Stimulated activated CD4-positive, alpha-beta T cell treated with anti-CD3 and anti-CD28 coated beads, TNF-alpha, amount 100 ng/mL, for 1 hour (primary cell): Measurements from ENCODE around the gene SMIM22.
"Not testable (repeated sequence)": the region's sequence is repeated elsewhere in the genome, so short reads cannot be mapped to it uniquely, and the experiment has no call there.

Experiments
- DNase-seq, 3 donors: peaks; one replicate each; pipeline ENCODE4 v3.0.0-alpha.2; 2020; ENCODE audit warnings: low read depth in 3 of 3, low spot score in 1 of 3

The SMIM22 gene

GRCh38 chr16:4768549-4769305 is 26.4 kb upstream of the SMIM22 start:
- peak; percentile 41 to 82 (median 57) for DNase-seq

- no peak for DNase-seq
These were observed 25.9 kb upstream of the SMIM22 start for GRCh38 chr16:4769306-4769638.

GRCh38 chr16:4771646-4772045 is 23.5 kb upstream of the SMIM22 start:
- no peak for DNase-seq

DNA sequence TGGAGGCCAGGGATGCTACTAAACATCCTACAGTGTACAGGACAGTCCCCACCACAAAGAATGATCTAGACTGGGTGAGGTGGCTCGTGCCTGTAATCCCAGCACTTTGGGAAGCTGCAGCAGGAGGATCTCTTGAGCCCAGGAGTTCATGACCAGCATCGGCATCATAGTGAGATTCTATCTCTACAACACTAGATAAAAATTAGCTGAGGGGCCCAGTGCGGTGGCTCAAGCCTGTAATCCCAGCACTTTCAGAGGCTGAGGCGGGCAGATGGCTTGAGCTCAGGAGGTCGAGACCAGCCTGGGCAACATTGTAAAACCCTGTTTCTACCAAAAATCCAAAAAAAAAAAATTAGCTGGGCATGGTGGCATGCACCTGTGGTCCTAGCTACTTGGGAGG is 22.8 kb upstream of the SMIM22 start:
- DNase-seq: no peak

DNA sequence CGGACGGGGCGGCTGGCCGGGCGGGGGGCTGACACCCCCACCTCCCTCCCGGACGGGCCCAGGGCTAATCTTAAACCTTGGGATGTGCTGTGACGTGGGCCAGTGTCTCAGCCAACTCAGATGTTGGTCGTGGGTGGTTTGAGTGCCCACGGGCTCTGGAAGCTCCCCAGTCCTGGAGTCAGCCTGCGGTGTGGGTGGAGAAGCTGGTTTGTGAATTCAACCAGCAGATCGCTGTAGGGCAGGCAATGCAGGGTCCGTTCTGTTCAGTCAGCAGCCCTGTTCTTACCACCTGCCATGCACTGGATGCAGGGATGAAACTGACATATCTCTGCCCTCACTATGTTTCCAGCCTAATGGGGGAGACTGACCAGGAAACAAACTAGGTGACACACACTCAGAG is 20.2 kb upstream of the SMIM22 start:
- no peak for DNase-seq

DNA sequence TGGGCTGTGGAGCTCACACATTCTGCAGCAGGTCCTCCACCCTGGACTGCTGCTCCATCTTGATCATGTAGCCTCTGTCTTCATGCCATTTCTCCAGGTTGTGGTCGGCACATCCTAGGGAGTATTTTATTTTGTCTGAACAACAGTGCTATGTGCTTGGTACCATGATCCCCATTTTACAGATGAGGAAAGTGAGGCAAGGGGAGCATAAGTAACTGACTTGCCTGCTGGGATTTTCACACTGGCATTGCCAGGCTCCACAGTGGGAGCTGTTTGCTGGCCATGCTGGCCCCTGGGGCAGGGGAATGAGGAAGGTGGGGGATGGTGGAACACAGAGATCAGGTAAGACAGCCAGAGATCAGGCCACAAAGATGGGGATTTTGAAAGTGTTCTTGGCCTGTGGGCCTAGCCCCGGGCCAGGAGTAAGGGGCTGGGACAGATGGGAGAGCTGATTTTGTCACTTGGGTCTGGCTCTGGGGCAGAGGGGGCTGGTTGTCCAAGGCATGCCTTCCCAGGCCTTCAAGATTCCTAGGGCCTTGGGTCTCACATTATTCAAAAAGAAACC is 18.9 kb upstream of the SMIM22 start:
- no peak for DNase-seq

DNA sequence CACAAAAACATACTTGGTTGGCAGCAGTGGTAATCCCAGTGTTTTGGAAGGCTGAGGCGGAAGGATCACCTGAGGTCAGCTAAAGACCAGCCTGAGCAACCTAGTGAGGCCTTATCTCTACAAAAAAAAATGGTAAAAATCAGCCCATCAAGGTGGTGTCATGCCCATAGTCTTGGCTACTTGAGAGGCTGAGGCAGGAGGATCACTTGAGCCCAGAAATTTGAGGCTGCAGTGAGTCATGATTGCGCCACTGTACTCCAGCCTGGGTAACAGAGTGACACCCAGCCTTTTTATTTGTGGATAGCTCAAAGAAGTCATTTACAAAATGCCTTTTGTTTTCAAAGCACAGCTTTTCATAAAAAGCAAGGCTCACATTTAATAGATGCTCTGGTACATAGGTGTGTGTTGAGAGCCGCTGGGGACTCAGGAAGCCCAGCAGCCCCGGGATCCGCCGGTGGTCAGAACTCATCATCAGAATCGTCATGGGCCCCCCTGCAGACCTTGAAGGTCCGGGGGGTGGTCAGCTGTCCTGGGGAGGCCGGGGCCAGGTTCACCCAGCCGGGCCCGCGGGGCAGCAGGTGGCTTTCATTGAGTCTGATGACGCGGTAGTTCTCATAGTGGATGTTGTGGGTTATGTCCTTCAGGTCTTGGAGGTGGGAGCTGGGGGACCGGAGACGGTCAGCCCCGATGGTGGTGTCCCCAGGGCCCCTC is 17.7 kb upstream of the SMIM22 start:
- DNase-seq: no peak

DNA sequence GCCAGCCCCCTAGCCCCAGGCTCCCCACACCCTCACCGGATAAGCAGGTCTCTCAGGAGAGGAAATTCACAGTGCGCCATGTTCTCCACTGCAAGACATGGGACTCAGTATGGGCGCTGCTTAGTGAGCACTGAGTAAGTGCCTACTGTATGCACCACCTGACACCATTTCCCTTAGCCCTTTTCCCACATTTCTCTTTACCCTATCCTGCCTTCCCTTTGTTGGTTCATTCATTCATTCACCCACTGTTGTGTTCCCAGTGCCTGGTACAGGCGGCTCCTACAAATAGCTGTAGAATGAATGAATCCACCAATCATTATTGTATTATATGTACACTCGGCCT is 17.1 kb upstream of the SMIM22 start:
- no peak for DNase-seq

- DNase-seq: no peak
These were observed 14.9 kb upstream of the SMIM22 start for GRCh38 chr16:4780235-4780634.

- no peak for DNase-seq
These were observed 11.8 kb upstream of the SMIM22 start for GRCh38 chr16:4783251-4783950.

DNA sequence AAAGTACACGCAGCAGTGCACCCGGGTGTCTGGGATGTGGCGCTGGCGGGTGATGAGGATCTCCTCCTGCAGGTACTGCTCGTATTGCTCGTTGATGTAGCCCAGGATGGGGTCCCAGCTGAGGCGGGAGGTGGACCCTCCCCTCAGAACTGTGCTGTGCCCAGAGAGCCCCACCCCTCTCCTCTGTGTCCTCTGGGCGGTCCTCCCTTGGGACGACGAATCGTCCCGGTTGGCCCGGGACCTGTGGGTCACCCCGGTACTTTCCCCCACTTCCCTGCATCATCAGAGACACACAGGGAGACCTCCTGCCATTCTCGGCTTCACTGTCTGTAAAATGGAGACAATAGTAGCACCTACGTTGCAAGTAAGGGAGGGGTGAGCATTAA is 11.2 kb upstream of the SMIM22 start:
- DNase-seq: no peak

GRCh38 chr16:4784444-4784987 is 10.7 kb upstream of the SMIM22 start:
- DNase-seq: not testable (repeated sequence)

DNA sequence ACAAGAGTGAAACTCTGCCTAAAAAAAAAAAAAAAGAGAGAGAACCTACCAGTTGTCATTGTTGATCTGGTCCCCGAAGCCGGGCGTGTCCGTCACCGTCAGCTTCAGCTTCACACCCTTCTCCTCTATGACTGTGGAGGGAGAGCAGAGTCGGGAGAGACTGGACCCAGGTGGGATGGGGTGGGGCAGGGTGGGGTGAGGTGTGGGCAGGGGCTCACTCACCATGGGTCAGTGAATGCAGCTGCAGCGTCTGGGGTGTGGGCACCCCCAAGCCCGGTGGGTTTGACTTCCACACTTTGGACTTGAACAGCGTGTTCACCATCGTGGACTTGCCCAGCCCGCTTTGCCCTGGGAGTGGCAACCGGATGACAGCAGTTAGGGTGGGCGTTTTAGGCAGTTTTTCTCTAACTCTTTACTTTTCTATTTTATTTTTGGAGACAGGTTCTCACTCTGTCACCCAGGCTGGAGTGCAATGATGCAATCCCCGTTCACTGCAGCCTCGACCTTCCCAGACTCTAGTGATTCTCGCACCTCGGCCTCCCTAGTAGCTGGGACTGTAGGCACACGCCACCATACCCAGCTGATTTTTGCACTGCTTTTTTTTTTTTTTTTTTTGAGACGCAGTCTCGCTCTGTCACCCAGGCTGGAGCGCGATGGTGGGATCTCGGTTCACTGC is 9.3 kb upstream of the SMIM22 start:
- no peak for DNase-seq

GRCh38 chr16:4787068-4787467 is 8.1 kb upstream of the SMIM22 start:
- no peak for DNase-seq

- DNase-seq: no peak
These were observed 7.3 kb upstream of the SMIM22 start, which contains the start of gene SEPTIN12 for GRCh38 chr16:4787627-4788482. Gene SEPTIN12 (minus strand): TSS chr16:4788345. CDS start chr16:4787645, 700 bp downstream.

- DNase-seq: no peak
These were observed 6.7 kb upstream of the SMIM22 start for GRCh38 chr16:4788489-4788889.

- no peak for DNase-seq
These were observed 6.3 kb upstream of the SMIM22 start for GRCh38 chr16:4788910-4789309.

DNA sequence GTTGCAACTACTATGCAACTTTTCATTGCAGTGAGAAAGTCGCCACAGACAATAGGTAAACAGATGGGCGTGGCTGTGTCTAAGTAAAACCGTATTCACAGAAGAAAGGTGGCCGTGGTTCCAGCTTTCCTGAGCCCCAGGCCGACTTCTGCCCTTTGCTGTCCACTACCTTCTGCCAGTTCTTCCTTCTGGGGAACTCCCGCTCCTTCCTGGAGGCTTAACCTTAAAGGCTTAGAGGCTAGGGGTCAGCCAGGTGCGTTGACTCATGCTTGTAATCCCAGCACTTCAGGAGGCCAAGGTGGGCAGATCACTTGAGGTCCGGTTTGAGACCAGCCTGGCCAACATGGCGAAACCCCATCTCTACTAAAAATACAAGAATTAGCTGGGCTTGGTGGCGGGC is 4.9 kb upstream of the SMIM22 start:
- DNase-seq: no peak

DNA sequence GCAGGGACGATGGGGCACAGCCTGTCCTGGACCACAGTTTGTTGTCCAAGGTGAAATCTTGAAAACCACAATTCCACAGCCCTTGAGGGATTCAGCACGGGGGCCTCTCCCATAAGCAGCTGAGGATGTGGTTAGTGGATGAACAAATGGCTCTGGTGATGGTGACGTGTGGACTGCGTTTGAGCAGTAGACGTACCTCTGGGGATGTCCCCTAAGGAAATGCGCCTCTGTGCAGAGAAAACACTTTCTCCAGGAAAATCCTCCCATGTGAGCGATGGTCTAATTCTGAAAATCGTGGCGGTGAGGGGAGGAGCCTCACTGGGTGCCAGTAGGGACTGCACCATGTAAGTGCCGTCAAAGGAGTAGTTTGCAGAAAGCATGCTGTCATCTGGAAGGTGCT is 4.3 kb upstream of the SMIM22 start:
- no peak for DNase-seq

- DNase-seq: no peak
These were observed 2.1 kb upstream of the SMIM22 start for GRCh38 chr16:4792951-4793513.
